22Rv1 (cell line): ENCODE results near the gene GRIK1.

Experiments
- H3K27ac ChIP-seq: fragments of 450-650 bp; 2 replicates; pipeline ENCODE4 v1.5.1; 2017
- CTCF ChIP-seq: fragments of 450-650 bp; IDR thresholded peaks from 2 replicates; pipeline ENCODE4 v1.5.1; 2017; ENCODE audit warnings: mild to moderate bottlenecking
- ZFX ChIP-seq: fragments of 450-650 bp; IDR thresholded peaks from 2 replicates; pipeline ENCODE4 v1.6.1; 2017; ENCODE audit warnings: antibody characterized with exemption, borderline replicate concordance

The GRIK1 gene

GRCh38 chr21:29825345-29825744 is 114.5 kb downstream of the GRIK1 start:
- no peak overlapping the region for H3K27ac ChIP-seq
- no peak for TF ChIP-seq CTCF
- no peak for TF ChIP-seq ZFX

- TF ChIP-seq CTCF (no peak), ZFX (no peak)
- no peak overlapping the region for H3K27ac ChIP-seq
Measured at GRCh38 chr21:29822064-29822463, 117.7 kb downstream of the GRIK1 start.

GRCh38 chr21:29821230-29821629 is 118.6 kb downstream of the GRIK1 start:
- no peak for TF ChIP-seq ZFX
- TF ChIP-seq CTCF: no peak
- no peak overlapping the region for H3K27ac ChIP-seq

- TF ChIP-seq ZFX (no peak), CTCF (no peak)
- no peak overlapping the region for H3K27ac ChIP-seq
Measured at GRCh38 chr21:29819675-29820326, 120.0 kb downstream of the GRIK1 start.

- no peak for TF ChIP-seq ZFX
- no peak for TF ChIP-seq CTCF
- no peak overlapping the region for H3K27ac ChIP-seq
Measured at GRCh38 chr21:29818383-29818921, 121.3 kb downstream of the GRIK1 start.

GRCh38 chr21:29817450-29817849 is 122.3 kb downstream of the GRIK1 start:
- H3K27ac ChIP-seq: no peak overlapping the region
- TF ChIP-seq ZFX (no peak), CTCF (no peak)

- H3K27ac ChIP-seq: no peak overlapping the region
- TF ChIP-seq CTCF (no peak), ZFX (no peak)
Measured at GRCh38 chr21:29812947-29813346, 126.8 kb downstream of the GRIK1 start.
